Hematopoietic multipotent progenitor cell (in vitro differentiated cells): ENCODE results near the gene COL11A2. TPM values are rescaled to one million over a fixed set of nuclear protein-coding genes. Genes with fewer than 3 reads are reported as not detected.

Source experiments
- DNase-seq, 3 donors: peaks; one replicate each; pipeline ENCODE4 v3.0.0-alpha.2; 2011 to 2015; ENCODE audit warnings: low read depth in 2 of 3, low spot score in 2 of 3
- total RNA-seq: library from RNA; depleted of rRNA; stranded (reverse); fragments of >200 nt; gene quantifications from one replicate; pipeline ENCODE4 v1.2.3, GENCODE V29; 2012

COL11A2 gene
- total RNA-seq, 1 donor, result 0.27 TPM

GRCh38 chr6:33193619-33194018 is 1.4 kb upstream of the COL11A2 start:
- DNase-seq, result no peak

GRCh38 chr6:33192671-33193602 is 670 bp upstream of the COL11A2 start:
- peak in 1 of 3 donors; percentile 20 for DNase-seq

GRCh38 chr6:33191383-33192104 is 723 bp downstream of the COL11A2 start:
- no peak for DNase-seq

- no peak for DNase-seq
These were observed 1.7 kb downstream of the COL11A2 start for GRCh38 chr6:33190504-33191107.

- DNase-seq, result no peak
These were observed 2.4 kb downstream of the COL11A2 start for GRCh38 chr6:33189625-33190448.

- DNase-seq, result no peak
These were observed 3.1 kb downstream of the COL11A2 start for GRCh38 chr6:33189164-33189563.

- no peak for DNase-seq
These were observed 4.5 kb downstream of the COL11A2 start for GRCh38 chr6:33187809-33188208.

- no peak for DNase-seq
These were observed 6.5 kb downstream of the COL11A2 start for GRCh38 chr6:33185654-33186187.

- no peak for DNase-seq
These were observed 7.1 kb downstream of the COL11A2 start for GRCh38 chr6:33185190-33185589.

GRCh38 chr6:33183071-33183683 is 9.1 kb downstream of the COL11A2 start:
- DNase-seq, result peak in 1 of 3 donors; percentile 29

GRCh38 chr6:33181141-33181540 is 11.1 kb downstream of the COL11A2 start:
- no peak for DNase-seq

GRCh38 chr6:33178755-33179475 is 13.4 kb downstream of the COL11A2 start:
- DNase-seq, result no peak

- no peak for DNase-seq
These were observed 14.5 kb downstream of the COL11A2 start for GRCh38 chr6:33177552-33178446.

- no peak for DNase-seq
These were observed 15.4 kb downstream of the COL11A2 start for GRCh38 chr6:33176906-33177305.

GRCh38 chr6:33175436-33176069 is 16.7 kb downstream of the COL11A2 start:
- no peak for DNase-seq

GRCh38 chr6:33174784-33175183 is 17.5 kb downstream of the COL11A2 start:
- no peak for DNase-seq

- no peak for DNase-seq
These were observed 18.6 kb downstream of the COL11A2 start for GRCh38 chr6:33173535-33174180.
